CD8-positive, alpha-beta memory T cell (primary cell): ENCODE measurements around the gene C9orf153. TPM values are rescaled to one million over a fixed set of nuclear protein-coding genes. Genes with fewer than 3 reads are reported as not detected.

Source experiments
- CTCF ChIA-PET: fragments of 350-600 bp; sonication (Branson Sonifier 250); formaldehyde crosslinking; loops from one replicate; lab custom pipeline; 2021; ENCODE audit warnings: antibody characterized with exemption; lab: Charles Lee
- POLR2A ChIA-PET: fragments of 350-600 bp; sonication (Branson Sonifier 250); formaldehyde crosslinking; loops from one replicate; lab custom pipeline; 2021; ENCODE audit warnings: antibody characterized with exemption; lab: Charles Lee
- DNase-seq, 5 donors: peaks; one replicate each; pipeline versions ENCODE4 v3.0.0 to v3.0.0-alpha.2; 2020 to 2022; ENCODE audit warnings: mixed read lengths in 1 of 5
- H3K27ac ChIP-seq: one replicate; pipeline ENCODE4 v1.7.0; 2013; ENCODE audit warnings: low read depth, mild to moderate bottlenecking, low read length, moderate library complexity
- H3K27me3 ChIP-seq: 2 replicates; pipeline ENCODE4 v1.7.0; 2013; ENCODE audit warnings: low read length, mild to moderate bottlenecking; ENCODE audit not compliant: insufficient read depth, poor library complexity, severe bottlenecking
- H3K36me3 ChIP-seq: 2 replicates; pipeline ENCODE4 v1.7.0; 2013; ENCODE audit warnings: mild to moderate bottlenecking, low read length, moderate library complexity; ENCODE audit not compliant: insufficient read depth
- H3K4me1 ChIP-seq: 2 replicates; pipeline ENCODE4 v1.7.0; 2013; ENCODE audit warnings: mild to moderate bottlenecking, low read length, moderate library complexity; ENCODE audit not compliant: insufficient read depth
- H3K4me3 ChIP-seq: 2 replicates; pipeline ENCODE4 v1.7.0; 2013; ENCODE audit warnings: mild to moderate bottlenecking, low read length
- H3K9me3 ChIP-seq: 2 replicates; pipeline ENCODE4 v1.7.0; 2013; ENCODE audit warnings: mild to moderate bottlenecking, low read length
- H3K27ac Mint-ChIP-seq, 8 donors: one replicate each; pipeline ENCODE4 v1.8.0; 2020 to 2021; ENCODE audit warnings: mixed read lengths in 8 of 8, mild to moderate bottlenecking in 6 of 8, inconsistent platforms in 3 of 8, moderate library complexity in 3 of 8
- H3K27me3 Mint-ChIP-seq, 2 donors: one replicate each; pipeline ENCODE4 v1.8.0; 2020 to 2021; ENCODE audit warnings: mixed read lengths in 2 of 2, mild to moderate bottlenecking in 1 of 2, moderate library complexity in 1 of 2
- H3K36me3 Mint-ChIP-seq, 3 donors: one replicate each; pipeline ENCODE4 v1.8.0; 2020 to 2021; ENCODE audit warnings: mixed read lengths in 3 of 3, inconsistent platforms in 1 of 3, mild to moderate bottlenecking in 1 of 3
- H3K4me1 Mint-ChIP-seq, 3 donors: one replicate each; pipeline ENCODE4 v1.8.0; 2020 to 2021; ENCODE audit warnings: mixed read lengths in 3 of 3, inconsistent platforms in 1 of 3, mild to moderate bottlenecking in 1 of 3
- H3K4me3 Mint-ChIP-seq, 7 donors: one replicate each; pipeline ENCODE4 v1.8.0; 2020 to 2021; ENCODE audit warnings: mixed read lengths in 7 of 7, mild to moderate bottlenecking in 6 of 7, moderate library complexity in 4 of 7, inconsistent platforms in 2 of 7
- H3K9me3 Mint-ChIP-seq, 5 donors: one replicate each; pipeline ENCODE4 v1.8.0; 2020 to 2022; ENCODE audit warnings: mixed read lengths in 5 of 5, mild to moderate bottlenecking in 3 of 5, moderate library complexity in 2 of 5, inconsistent platforms in 1 of 5
- polyA plus RNA-seq: library from polyadenylated mRNA; unstranded; fragments of 300-500 nt; fragmentation: Illumina TruSeq; gene quantifications from one replicate; pipeline ENCODE4 v1.2.3, GENCODE V29; 2021
- total RNA-seq, 2 experiments: library from RNA; stranded (reverse); gene quantifications; one replicate each; pipeline ENCODE4 v1.2.3, GENCODE V29; 2021

The C9orf153 gene
- total and polyA plus RNA-seq, 3 experiments from 2014 or later, result 0.27 to 0.33 TPM; not detected in 1

GRCh38 chr9:86175223-86175622, 84.2 kb downstream of the C9orf153 start:
- no peak overlapping the region for H3K27ac Mint-ChIP-seq
- Histone ChIP-seq H3K9me3 (no peaks in the 10 kb centered on the region), H3K36me3 (no peaks in the 10 kb centered on the region), H3K4me1 (no peaks in the 10 kb centered on the region), H3K27ac (no peak overlapping the region), H3K27me3 (no peaks in the 10 kb centered on the region), H3K4me3 (no peak overlapping the region)
- H3K9me3 Mint-ChIP-seq, result no peaks in the 10 kb centered on the region
- ChIA-PET CTCF (no interaction called here), POLR2A (no interaction called here)
- no peaks in the 10 kb centered on the region for H3K36me3 Mint-ChIP-seq
- H3K4me1 Mint-ChIP-seq, result no peaks in the 10 kb centered on the region
- no peak overlapping the region for H3K4me3 Mint-ChIP-seq
- DNase-seq, result no peak
- peaks cover 3 to 24% of the 10 kb centered on the region in 2 donors for H3K27me3 Mint-ChIP-seq

Other genes with a start within 250 kb of the C9orf153 start
- gene GOLM1, start 160.1 kb downstream of the C9orf153 start, total RNA-seq, result 1 to 10 TPM; 3.2 to 3.5 TPM
- gene GOLM1, start 160.1 kb downstream of the C9orf153 start, polyA plus RNA-seq, result 2.3 TPM
- gene ISCA1, start 22.9 kb upstream of the C9orf153 start, total RNA-seq, result 10 to 100 TPM; 33.4 to 35.6 TPM
- 55.1 TPM for gene ISCA1, start 22.9 kb upstream of the C9orf153 start, polyA plus RNA-seq
- 10 to 100 TPM; 34.2 to 36.0 TPM for gene TUT7, start 94.8 kb upstream of the C9orf153 start, total RNA-seq
- 26.1 TPM for gene TUT7, start 94.8 kb upstream of the C9orf153 start, polyA plus RNA-seq